H9 (cell line): Measurements from ENCODE around the gene ZCCHC7. TPM values are rescaled to one million over a fixed set of nuclear protein-coding genes. Genes with fewer than 3 reads are reported as not detected.

Experiments
- DNase-seq: peaks from one replicate; pipeline ENCODE4 v3.0.0-alpha.2; 2017
- H2AFZ ChIP-seq: one replicate; pipeline ENCODE4 v1.6.1; 2013; ENCODE audit warnings: mild to moderate bottlenecking, low read length, control low read depth, moderate library complexity
- H2AK5ac ChIP-seq: 2 replicates; pipeline ENCODE4 v1.6.1; 2013; ENCODE audit warnings: low read length, control low read depth, mixed read lengths; ENCODE audit not compliant: insufficient read length
- H2BK120ac ChIP-seq: one replicate; pipeline ENCODE4 v1.6.1; 2013; ENCODE audit warnings: low read depth, mild to moderate bottlenecking, low read length, control low read depth, inconsistent platforms; ENCODE audit not compliant: poor library complexity, severe bottlenecking
- H2BK12ac ChIP-seq: 2 replicates; pipeline ENCODE4 v1.6.1; 2013; ENCODE audit warnings: low read length, control low read depth, mixed read lengths, low read depth; ENCODE audit not compliant: insufficient read length
- H2BK15ac ChIP-seq: 2 replicates; pipeline ENCODE4 v1.6.1; 2013; ENCODE audit warnings: low read depth, low read length, control low read depth
- H2BK20ac ChIP-seq: one replicate; pipeline ENCODE4 v1.6.1; 2013; ENCODE audit warnings: low read depth, mild to moderate bottlenecking, low read length, control low read depth, inconsistent platforms; ENCODE audit not compliant: poor library complexity, severe bottlenecking
- H2BK5ac ChIP-seq: 2 replicates; pipeline ENCODE4 v1.6.1; 2013; ENCODE audit warnings: low read length, control low read depth, mixed read lengths; ENCODE audit not compliant: insufficient read length
- H3K14ac ChIP-seq: 2 replicates; pipeline ENCODE4 v1.6.1; 2013; ENCODE audit warnings: low read length, control low read depth; ENCODE audit not compliant: insufficient read depth
- H3K18ac ChIP-seq: 2 replicates; pipeline ENCODE4 v1.6.1; 2013; ENCODE audit warnings: low read depth, mild to moderate bottlenecking, mixed read lengths, low read length, control low read depth; ENCODE audit not compliant: insufficient read length
- H3K23ac ChIP-seq: 2 replicates; pipeline ENCODE4 v1.6.1; 2013; ENCODE audit warnings: low read length, control low read depth, mixed read lengths, low read depth; ENCODE audit not compliant: insufficient read length
- H3K23me2 ChIP-seq: 2 replicates; pipeline ENCODE4 v1.6.1; 2013; ENCODE audit warnings: low read depth, mild to moderate bottlenecking, mixed read lengths, low read length, control low read depth; ENCODE audit not compliant: insufficient read length, poor library complexity, severe bottlenecking
- H3K27ac ChIP-seq: 2 replicates; pipeline ENCODE4 v1.5.1; 2013; ENCODE audit warnings: low read length, control low read depth, mixed read lengths, low read depth; ENCODE audit not compliant: insufficient read length
- H3K27me3 ChIP-seq: 2 replicates; pipeline ENCODE4 v1.6.1; 2013; ENCODE audit warnings: low read length, control low read depth, inconsistent platforms; ENCODE audit not compliant: insufficient read depth
- H3K4ac ChIP-seq: 2 replicates; pipeline ENCODE4 v1.6.1; 2013; ENCODE audit warnings: low read depth, mild to moderate bottlenecking, control low read depth, inconsistent platforms, low read length, moderate library complexity
- H3K4me1 ChIP-seq: 2 replicates; pipeline ENCODE4 v1.6.1; 2013; ENCODE audit warnings: low read length, control low read depth, inconsistent platforms; ENCODE audit not compliant: insufficient read depth
- H3K4me2 ChIP-seq: 2 replicates; pipeline ENCODE4 v1.6.1; 2013; ENCODE audit warnings: low read length, control low read depth, mixed read lengths; ENCODE audit not compliant: insufficient read length, insufficient read depth
- H3K56ac ChIP-seq: 2 replicates; pipeline ENCODE4 v1.6.1; 2013; ENCODE audit warnings: low read depth, mild to moderate bottlenecking, mixed read lengths, low read length, control low read depth; ENCODE audit not compliant: insufficient read length
- H3K79me1 ChIP-seq: 2 replicates; pipeline ENCODE4 v1.6.1; 2013; ENCODE audit warnings: low read depth, mild to moderate bottlenecking, moderate library complexity, low read length, control low read depth, inconsistent platforms; ENCODE audit not compliant: insufficient read depth, poor library complexity, severe bottlenecking
- H3K79me2 ChIP-seq: 2 replicates; pipeline ENCODE4 v1.6.1; 2013; ENCODE audit warnings: low read length, control low read depth, inconsistent platforms; ENCODE audit not compliant: insufficient read depth
- H3K9ac ChIP-seq: 2 replicates; pipeline ENCODE4 v1.6.1; 2013; ENCODE audit warnings: low read length, control low read depth, mixed read lengths; ENCODE audit not compliant: insufficient read length; ENCODE audit errors: extremely low read depth
- H3K9me3 ChIP-seq: one replicate; pipeline ENCODE4 v1.6.1; 2013; ENCODE audit warnings: low read depth, low read length, inconsistent platforms; ENCODE audit not compliant: control insufficient read depth
- H3T11ph ChIP-seq: one replicate; pipeline ENCODE4 v1.6.1; 2013; ENCODE audit warnings: mild to moderate bottlenecking, low read length, control low read depth, inconsistent platforms
- H4K20me1 ChIP-seq: one replicate; pipeline ENCODE4 v1.6.1; 2013; ENCODE audit not compliant: control insufficient read depth, insufficient read length, insufficient read depth
- H4K5ac ChIP-seq: 2 replicates; pipeline ENCODE4 v1.6.1; 2013; ENCODE audit warnings: low read depth, mild to moderate bottlenecking, mixed read lengths, low read length, control low read depth; ENCODE audit not compliant: insufficient read length
- H4K8ac ChIP-seq: replicated peaks from 2 replicates; pipeline ENCODE4 v1.6.1; 2013; ENCODE audit warnings: low read length, control low read depth, mixed read lengths, low read depth; ENCODE audit not compliant: insufficient read length
- H4K91ac ChIP-seq: 2 replicates; pipeline ENCODE4 v1.6.1; 2013; ENCODE audit warnings: low read depth, mild to moderate bottlenecking, moderate library complexity, mixed read lengths, low read length, control low read depth; ENCODE audit not compliant: insufficient read length
- H3K27ac Mint-ChIP-seq, 3 experiments: 2 replicates in 2 of 3; 3 replicates in 1 of 3; pipeline ENCODE4 v1.8.0; 2020 to 2021; ENCODE audit warnings: mixed read lengths in 3 of 3, mild to moderate bottlenecking in 1 of 3, moderate library complexity in 1 of 3
- H3K27me3 Mint-ChIP-seq: 2 replicates; pipeline ENCODE4 v1.8.0; 2021; ENCODE audit warnings: low read depth, mild to moderate bottlenecking, moderate library complexity, mixed read lengths
- H3K36me3 Mint-ChIP-seq, 3 experiments: 2 replicates in 2 of 3; 3 replicates in 1 of 3; pipeline ENCODE4 v1.8.0; 2020 to 2021; ENCODE audit warnings: low read depth in 3 of 3, mixed read lengths in 3 of 3; ENCODE audit not compliant: insufficient read depth in 1 of 3
- H3K4me1 Mint-ChIP-seq, 2 experiments: 2 replicates each; pipeline ENCODE4 v1.8.0; 2020; ENCODE audit warnings: mixed read lengths in 2 of 2
- H3K4me3 Mint-ChIP-seq, 2 experiments: 2 replicates in 1 of 2; 3 replicates in 1 of 2; pipeline ENCODE4 v1.8.0; 2020 to 2021; ENCODE audit warnings: mild to moderate bottlenecking in 2 of 2, mixed read lengths in 2 of 2, moderate library complexity in 1 of 2
- H3K9me3 Mint-ChIP-seq, 2 experiments: 2 replicates in 1 of 2; 3 replicates in 1 of 2; pipeline ENCODE4 v1.8.0; 2020; ENCODE audit warnings: mild to moderate bottlenecking in 2 of 2, mixed read lengths in 2 of 2, moderate library complexity in 1 of 2
- WGBS: extraction: QIAGEN DNeasy Blood & Tissue Kit; methylation state at CpG from one replicate; pipeline ENCODE4 v1.1.7; 2013; ENCODE audit warnings: missing lambda C conversion rate, low lambda C conversion rate, mixed read lengths; ENCODE audit not compliant: insufficient read length; ENCODE audit errors: extremely low coverage; 5-methylcytosine and 5-hydroxymethylcytosine counted together
- total RNA-seq: library from RNA; stranded (reverse); gene quantifications from 2 replicates; pipeline ENCODE4 v1.2.1, GENCODE V29; 2021
- TF ChIP-seq, protein P1 (sequence below): fragments of 200-600 bp; sonication (generic); conservative IDR thresholded peaks from 3 replicates; pipeline ENCODE4 v1.8.0; 2021; ENCODE audit warnings: antibody characterized with exemption, mild to moderate bottlenecking

Gene ZCCHC7
- total RNA-seq, 1 experiment from 2014 or later = 20.3 TPM

- Histone ChIP-seq H3K23me2 (no peaks in the 10 kb centered on the region), H4K20me1 (no peaks in the 10 kb centered on the region), H3K79me2 (no peaks in the 10 kb centered on the region), H3K4ac (no peak overlapping the region), H2BK15ac (no peak overlapping the region), H2BK12ac (no peak overlapping the region), H4K8ac (no peak overlapping the region), H3K56ac (no peak overlapping the region), H3K14ac (no peak overlapping the region), H3K9me3 (no peaks in the 10 kb centered on the region), H2AFZ (no peak overlapping the region), H3K79me1 (no peaks in the 10 kb centered on the region), H3K23ac (no peak overlapping the region), H3T11ph (no peak overlapping the region), H2AK5ac (no peak overlapping the region), H3K4me2 (no peak overlapping the region), H2BK20ac (no peak overlapping the region), H4K5ac (no peak overlapping the region), H2BK120ac (no peak overlapping the region), H3K27me3 (no peaks in the 10 kb centered on the region), H3K9ac (no peak overlapping the region), H3K4me1 (no peaks in the 10 kb centered on the region), H3K18ac (no peak overlapping the region), H4K91ac (no peak overlapping the region), H3K27ac (no peak overlapping the region), H2BK5ac (no peak overlapping the region)
- Mint-ChIP-seq H3K9me3 (no peaks in the 10 kb centered on the region), H3K27me3 (no peaks in the 10 kb centered on the region), H3K36me3 (no peaks in the 10 kb centered on the region), H3K4me3 (no peak overlapping the region), H3K27ac (peak overlapping the region in 1 of 3 experiments; percentile 27; a peak in 1 of 7 replicates), H3K4me1 (peaks cover 10 to 12% of the 10 kb centered on the region in 2 experiments)
- TF ChIP-seq, protein P1, sequence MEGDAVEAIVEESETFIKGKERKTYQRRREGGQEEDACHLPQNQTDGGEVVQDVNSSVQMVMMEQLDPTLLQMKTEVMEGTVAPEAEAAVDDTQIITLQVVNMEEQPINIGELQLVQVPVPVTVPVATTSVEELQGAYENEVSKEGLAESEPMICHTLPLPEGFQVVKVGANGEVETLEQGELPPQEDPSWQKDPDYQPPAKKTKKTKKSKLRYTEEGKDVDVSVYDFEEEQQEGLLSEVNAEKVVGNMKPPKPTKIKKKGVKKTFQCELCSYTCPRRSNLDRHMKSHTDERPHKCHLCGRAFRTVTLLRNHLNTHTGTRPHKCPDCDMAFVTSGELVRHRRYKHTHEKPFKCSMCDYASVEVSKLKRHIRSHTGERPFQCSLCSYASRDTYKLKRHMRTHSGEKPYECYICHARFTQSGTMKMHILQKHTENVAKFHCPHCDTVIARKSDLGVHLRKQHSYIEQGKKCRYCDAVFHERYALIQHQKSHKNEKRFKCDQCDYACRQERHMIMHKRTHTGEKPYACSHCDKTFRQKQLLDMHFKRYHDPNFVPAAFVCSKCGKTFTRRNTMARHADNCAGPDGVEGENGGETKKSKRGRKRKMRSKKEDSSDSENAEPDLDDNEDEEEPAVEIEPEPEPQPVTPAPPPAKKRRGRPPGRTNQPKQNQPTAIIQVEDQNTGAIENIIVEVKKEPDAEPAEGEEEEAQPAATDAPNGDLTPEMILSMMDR = no peak
- DNase-seq = no peak
- WGBS = no CpG with 5 or more reads among the region's 4 CpGs
Observed at GRCh38 chr9:37327553-37327952, 207.2 kb downstream of the ZCCHC7 start.
